HepG2 (cell line): Measurements from ENCODE around the gene PDIA5. TPM values are rescaled to one million over a fixed set of nuclear protein-coding genes. Genes with fewer than 3 reads are reported as not detected.

Source experiments
- CENPT ChIP-seq: sonication (generic); formaldehyde crosslinking; IDR thresholded peaks from 2 replicates; pipeline ENCODE4 v1.8.0; 2022; ENCODE audit warnings: low read depth, mild to moderate bottlenecking, moderate library complexity, missing genetic modification reagents
- CREM ChIP-seq, 2 experiments: sonication (generic) in 1 of 2; formaldehyde crosslinking in 1 of 2; IDR thresholded peaks; 2 replicates each; pipeline versions ENCODE4 v1.4.0 to v1.6.1; 2016 to 2020; ENCODE audit warnings: antibody characterized with exemption in 1 of 2, mild to moderate bottlenecking in 1 of 2, missing genetic modification reagents in 1 of 2
- DPF2 ChIP-seq: sonication (generic); formaldehyde crosslinking; IDR thresholded peaks from 2 replicates; pipeline ENCODE4 v1.4.0; 2020; ENCODE audit warnings: mild to moderate bottlenecking, low read depth, missing genetic modification reagents, borderline replicate concordance
- EP300 ChIP-seq, 3 experiments: sonication (generic) in 1 of 3; formaldehyde crosslinking in 1 of 3; IDR thresholded peaks; 2 replicates each; pipeline versions ENCODE4 v1.5.1 to v1.6.1; 2011 to 2020; ENCODE audit warnings: low read depth in 2 of 3, low read length in 2 of 3, borderline replicate concordance in 1 of 3, improper control_type of control experiment in 1 of 3, mild to moderate bottlenecking in 1 of 3, missing genetic modification reagents in 1 of 3, moderate library complexity in 1 of 3
- GATA4 ChIP-seq: sonication (generic); IDR thresholded peaks from 2 replicates; pipeline ENCODE4 v1.6.1; 2016; ENCODE audit warnings: antibody characterized with exemption, low read depth, borderline replicate concordance
- HNRNPUL1 ChIP-seq: fragments of 200-400 bp; formaldehyde crosslinking; IDR thresholded peaks from 2 replicates; pipeline ENCODE4 v1.6.1; 2017; ENCODE audit warnings: low read depth, mild to moderate bottlenecking, low read length, moderate library complexity
- POLR2AphosphoS5 ChIP-seq: IDR thresholded peaks from 2 replicates; pipeline ENCODE4 v1.6.1; 2012; ENCODE audit warnings: low read depth, low read length
- SMAD3 ChIP-seq: sonication (generic); formaldehyde crosslinking; IDR thresholded peaks from 2 replicates; pipeline ENCODE4 v1.4.0; 2020; ENCODE audit warnings: missing genetic modification reagents
- ZFP36L1 ChIP-seq: sonication (generic); formaldehyde crosslinking; IDR thresholded peaks from 2 replicates; pipeline ENCODE4 v1.8.0; 2022; ENCODE audit warnings: mild to moderate bottlenecking, missing genetic modification reagents, moderate library complexity
- ZNF142 ChIP-seq: sonication (generic); formaldehyde crosslinking; IDR thresholded peaks from 2 replicates; pipeline ENCODE4 v1.4.0; 2020; ENCODE audit warnings: missing genetic modification reagents
- ZNF264 ChIP-seq: sonication (generic); formaldehyde crosslinking; IDR thresholded peaks from 2 replicates; pipeline ENCODE4 v1.4.0; 2020; ENCODE audit warnings: missing genetic modification reagents
- ZNF430 ChIP-seq: sonication (generic); formaldehyde crosslinking; IDR thresholded peaks from 2 replicates; pipeline ENCODE4 v1.9.0; 2021; ENCODE audit warnings: mild to moderate bottlenecking, missing genetic modification reagents
- ZNF709 ChIP-seq: sonication (generic); formaldehyde crosslinking; IDR thresholded peaks from 2 replicates; pipeline ENCODE4 v1.5.0; 2020; ENCODE audit warnings: mild to moderate bottlenecking, missing genetic modification reagents
- ZNF710 ChIP-seq: sonication (generic); formaldehyde crosslinking; IDR thresholded peaks from 2 replicates; pipeline ENCODE4 v1.5.0; 2020; ENCODE audit warnings: mild to moderate bottlenecking, missing genetic modification reagents, borderline replicate concordance
- ZSCAN20 ChIP-seq: sonication (generic); formaldehyde crosslinking; IDR thresholded peaks from 2 replicates; pipeline ENCODE4 v1.4.0; 2020; ENCODE audit warnings: missing genetic modification reagents, mild to moderate bottlenecking, borderline replicate concordance
- polyA plus RNA-seq, 8 experiments: library from polyadenylated mRNA; depleted of rRNA in 3 of 8; stranded (reverse) in 7 of 8; unstranded in 1 of 8; fragments of >200 nt; fragmentation: Illumina TruSeq in 4 of 8; extraction: Trizol in 4 of 8; gene quantifications; 2 replicates each; pipeline versions ENCODE4 v1.2.1 to v1.2.3, GENCODE V29; 2011 to 2016; ENCODE audit warnings: low read depth in 4 of 8, missing spikeins in 1 of 8, mixed read lengths in 1 of 8; ENCODE audit not compliant: insufficient read depth in 1 of 8
- total RNA-seq, 5 experiments: library from RNA; depleted of rRNA; stranded (reverse); fragments of >200 nt; fragmentation: Illumina TruSeq; extraction: Trizol; gene quantifications; 2 replicates each; pipeline ENCODE4 v1.2.3, GENCODE V29; 2016; ENCODE audit warnings: low read depth in 1 of 5
- TF ChIP-seq, protein P1 (sequence below): sonication (generic); formaldehyde crosslinking; conservative IDR thresholded peaks from 2 replicates; pipeline ENCODE4 v1.8.0; 2022; ENCODE audit warnings: low read depth, missing genetic modification reagents
- TF ChIP-seq, protein P2 (sequence below): sonication (generic); formaldehyde crosslinking; IDR thresholded peaks from 2 replicates; pipeline ENCODE4 v1.4.0; 2020; ENCODE audit warnings: missing genetic modification reagents

The PDIA5 gene
- total and polyA plus RNA-seq, 2 of the 13 experiments (the other 11 are each of a cell fraction or from before 2014, with no cell fraction given) = 51.3 to 74.3 TPM

GRCh38 chr3:123067689-123068600, 1.1 kb downstream of the PDIA5 start (continued):
- no peak for TF ChIP-seq ZNF709 (CRISPR knock-in tag)
- TF ChIP-seq HNRNPUL1 = no peak
- no peak for TF ChIP-seq EP300 (IDR thresholded peaks at IDR 0.05; ENCODE audit: low read depth in 2 of 2, low read length in 2 of 2)
- TF ChIP-seq EP300 (CRISPR knock-in tag; IDR thresholded peaks at IDR 0.05; ENCODE audit: borderline replicate concordance) = no peak
- TF ChIP-seq POLR2AphosphoS5 = peak; percentile 59
- TF ChIP-seq ZNF142 (CRISPR knock-in tag) = no peak
- TF ChIP-seq CREM (IDR thresholded peaks at IDR 0.05) = no peak
- TF ChIP-seq CREM (CRISPR knock-in tag; IDR thresholded peaks at IDR 0.05) = no peak
- no peak for TF ChIP-seq CENPT
- TF ChIP-seq SMAD3 (CRISPR knock-in tag) = peak; percentile 23; the same call in 1 of the 2 replicates
- no peak for TF ChIP-seq DPF2 (CRISPR knock-in tag)
- TF ChIP-seq, protein P1, sequence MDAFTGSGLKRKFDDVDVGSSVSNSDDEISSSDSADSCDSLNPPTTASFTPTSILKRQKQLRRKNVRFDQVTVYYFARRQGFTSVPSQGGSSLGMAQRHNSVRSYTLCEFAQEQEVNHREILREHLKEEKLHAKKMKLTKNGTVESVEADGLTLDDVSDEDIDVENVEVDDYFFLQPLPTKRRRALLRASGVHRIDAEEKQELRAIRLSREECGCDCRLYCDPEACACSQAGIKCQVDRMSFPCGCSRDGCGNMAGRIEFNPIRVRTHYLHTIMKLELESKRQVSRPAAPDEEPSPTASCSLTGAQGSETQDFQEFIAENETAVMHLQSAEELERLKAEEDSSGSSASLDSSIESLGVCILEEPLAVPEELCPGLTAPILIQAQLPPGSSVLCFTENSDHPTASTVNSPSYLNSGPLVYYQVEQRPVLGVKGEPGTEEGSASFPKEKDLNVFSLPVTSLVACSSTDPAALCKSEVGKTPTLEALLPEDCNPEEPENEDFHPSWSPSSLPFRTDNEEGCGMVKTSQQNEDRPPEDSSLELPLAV (CRISPR knock-in tag) = no peak
- TF ChIP-seq ZFP36L1 (CRISPR knock-in tag) = no peak
- TF ChIP-seq ZSCAN20 (CRISPR knock-in tag) = no peak
- no peak for TF ChIP-seq ZNF264 (CRISPR knock-in tag)
- TF ChIP-seq GATA4 = no peak
- TF ChIP-seq, protein P2, sequence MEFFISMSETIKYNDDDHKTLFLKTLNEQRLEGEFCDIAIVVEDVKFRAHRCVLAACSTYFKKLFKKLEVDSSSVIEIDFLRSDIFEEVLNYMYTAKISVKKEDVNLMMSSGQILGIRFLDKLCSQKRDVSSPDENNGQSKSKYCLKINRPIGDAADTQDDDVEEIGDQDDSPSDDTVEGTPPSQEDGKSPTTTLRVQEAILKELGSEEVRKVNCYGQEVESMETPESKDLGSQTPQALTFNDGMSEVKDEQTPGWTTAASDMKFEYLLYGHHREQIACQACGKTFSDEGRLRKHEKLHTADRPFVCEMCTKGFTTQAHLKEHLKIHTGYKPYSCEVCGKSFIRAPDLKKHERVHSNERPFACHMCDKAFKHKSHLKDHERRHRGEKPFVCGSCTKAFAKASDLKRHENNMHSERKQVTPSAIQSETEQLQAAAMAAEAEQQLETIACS (CRISPR knock-in tag) = no peak
- TF ChIP-seq ZNF710 = peak; percentile 51; the same call in 1 of the 2 replicates
- no peak for TF ChIP-seq ZNF430 (CRISPR knock-in tag)
